SK-N-SH treated with all-trans-retinoic acid at 6 μM for 48 hours (cell line): Measurements from ENCODE around the gene CHD3.

Experiments used
- ATAC-seq: fragments of 200-7000 bp; cut with Tn5 transposase; 3 replicates; pipeline ENCODE4 v1.9.1; 2020; ENCODE audit warnings: mild to moderate bottlenecking, moderate library complexity
- ARNTL ChIP-seq: fragments of 450-650 bp; formaldehyde crosslinking; IDR thresholded peaks from 2 replicates; pipeline ENCODE4 v1.5.0; 2020; ENCODE audit warnings: low read depth, mild to moderate bottlenecking, moderate library complexity, borderline replicate concordance
- BACH2 ChIP-seq: fragments of 250-450 bp; sonication (Bioruptor Pico); IDR thresholded peaks from 2 replicates; pipeline ENCODE4 v1.9.0; 2021; ENCODE audit warnings: mild to moderate bottlenecking, borderline replicate concordance
- CREB5 ChIP-seq: fragments of 250-450 bp; sonication (Bioruptor Pico); IDR thresholded peaks from 2 replicates; pipeline ENCODE4 v1.5.1; 2020; ENCODE audit warnings: low read depth, mild to moderate bottlenecking, moderate library complexity
- CSDC2 ChIP-seq: fragments of 250-450 bp; sonication (Bioruptor Pico); IDR thresholded peaks from 2 replicates; pipeline ENCODE4 v1.5.0; 2020; ENCODE audit warnings: mild to moderate bottlenecking, moderate library complexity
- CSRNP3 ChIP-seq: fragments of 250-450 bp; sonication (Bioruptor Pico); IDR thresholded peaks from 2 replicates; pipeline ENCODE4 v1.5.1; 2021; ENCODE audit warnings: mild to moderate bottlenecking, moderate library complexity
- ESRRG ChIP-seq: fragments of 250-450 bp; sonication (Bioruptor Pico); IDR thresholded peaks from 2 replicates; pipeline ENCODE4 v1.6.1; 2021; ENCODE audit warnings: mild to moderate bottlenecking
- GLIS3 ChIP-seq: fragments of 250-450 bp; sonication (Bioruptor Pico); IDR thresholded peaks from 2 replicates; pipeline ENCODE4 v1.5.0; 2020; ENCODE audit warnings: mild to moderate bottlenecking, moderate library complexity
- ISL1 ChIP-seq: fragments of 250-450 bp; sonication (Bioruptor Pico); IDR thresholded peaks from 2 replicates; pipeline ENCODE4 v2.1.2; 2022; ENCODE audit warnings: mild to moderate bottlenecking, moderate library complexity
- OSR1 ChIP-seq: fragments of 250-450 bp; sonication (Bioruptor Pico); IDR thresholded peaks from 2 replicates; pipeline ENCODE4 v1.8.0; 2022; ENCODE audit warnings: moderate library complexity, mild to moderate bottlenecking, inconsistent platforms
- PATZ1 ChIP-seq: fragments of 250-450 bp; sonication (Bioruptor Pico); IDR thresholded peaks from 2 replicates; pipeline ENCODE4 v1.8.0; 2020; ENCODE audit warnings: mild to moderate bottlenecking, moderate library complexity, borderline replicate concordance
- POU6F1 ChIP-seq: fragments of 250-450 bp; sonication (Bioruptor Pico); IDR thresholded peaks from 2 replicates; pipeline ENCODE4 v1.8.0; 2021; ENCODE audit warnings: low read depth, mild to moderate bottlenecking, moderate library complexity, borderline replicate concordance
- PPARA ChIP-seq: fragments of 250-450 bp; sonication (Bioruptor Pico); IDR thresholded peaks from 2 replicates; pipeline ENCODE4 v1.5.0; 2020; ENCODE audit warnings: mild to moderate bottlenecking, borderline replicate concordance
- RARB ChIP-seq: fragments of 250-450 bp; sonication (Bioruptor Pico); IDR thresholded peaks from 2 replicates; pipeline ENCODE4 v1.8.0; 2021; ENCODE audit warnings: mild to moderate bottlenecking, moderate library complexity
- TCF4 ChIP-seq: fragments of 250-450 bp; sonication (Bioruptor Pico); IDR thresholded peaks from 2 replicates; pipeline ENCODE4 v1.8.0; 2021; ENCODE audit warnings: mild to moderate bottlenecking, moderate library complexity, borderline replicate concordance
- TOX ChIP-seq: fragments of 250-450 bp; sonication (Bioruptor Pico); IDR thresholded peaks from 2 replicates; pipeline ENCODE4 v1.8.0; 2021; ENCODE audit warnings: mild to moderate bottlenecking, moderate library complexity, borderline replicate concordance
- TSHZ2 ChIP-seq: fragments of 250-450 bp; sonication (Bioruptor Pico); IDR thresholded peaks from 2 replicates; pipeline ENCODE4 v1.5.0; 2020; ENCODE audit warnings: mild to moderate bottlenecking, moderate library complexity
- ZC3H10 ChIP-seq: fragments of 250-450 bp; sonication (Bioruptor Pico); IDR thresholded peaks from 2 replicates; pipeline ENCODE4 v1.5.1; 2021; ENCODE audit warnings: mild to moderate bottlenecking, moderate library complexity
- ZFP3 ChIP-seq: fragments of 250-450 bp; sonication (Bioruptor Pico); IDR thresholded peaks from 2 replicates; pipeline ENCODE4 v1.5.0; 2020; ENCODE audit warnings: mild to moderate bottlenecking, moderate library complexity
- ZFP30 ChIP-seq: fragments of 450-650 bp; formaldehyde crosslinking; IDR thresholded peaks from 2 replicates; pipeline ENCODE4 v1.5.0; 2022; ENCODE audit warnings: mild to moderate bottlenecking, moderate library complexity
- ZNF565 ChIP-seq: fragments of 450-650 bp; formaldehyde crosslinking; conservative IDR thresholded peaks from 2 replicates; pipeline ENCODE4 v1.5.0; 2020; ENCODE audit warnings: low read depth, mild to moderate bottlenecking, moderate library complexity
- ZNF70 ChIP-seq: fragments of 450-650 bp; formaldehyde crosslinking; IDR thresholded peaks from 2 replicates; pipeline ENCODE4 v1.5.0; 2020; ENCODE audit warnings: mild to moderate bottlenecking, moderate library complexity

CHD3 gene

GRCh38 chr17:7880076-7880868, 8.3 kb upstream of the CHD3 start (continued):
- TF ChIP-seq CSRNP3 (CRISPR knock-in tag) (no peak), ZFP3 (CRISPR knock-in tag) (no peak), ISL1 (no peak)

- no peak for TF ChIP-seq POU6F1
- no peak for TF ChIP-seq GLIS3 (CRISPR knock-in tag)
- no peak for TF ChIP-seq PATZ1 (CRISPR knock-in tag)
- no peak for TF ChIP-seq TOX (CRISPR knock-in tag)
- TF ChIP-seq ZC3H10, result no peak
- TF ChIP-seq ZNF565, result no peak
- TF ChIP-seq PPARA (CRISPR knock-in tag), result no peak
- TF ChIP-seq CREB5 (CRISPR knock-in tag), result no peak
- no peak for TF ChIP-seq BACH2 (CRISPR knock-in tag)
- no peak for TF ChIP-seq ZNF70
- no peak for TF ChIP-seq OSR1 (CRISPR knock-in tag)
- no peak for TF ChIP-seq RARB
- TF ChIP-seq ARNTL (CRISPR knock-in tag), result no peak
- no peak for TF ChIP-seq TSHZ2 (CRISPR knock-in tag)
- no peak for TF ChIP-seq CSDC2 (CRISPR knock-in tag)
- no peak; the same call in 1 of the 2 replicates for TF ChIP-seq TCF4
- no peak for TF ChIP-seq ESRRG (CRISPR knock-in tag)
- no peak for TF ChIP-seq CSRNP3 (CRISPR knock-in tag)
- no peak for TF ChIP-seq ZFP30
- peak; percentile 32 for ATAC-seq
Observed at GRCh38 chr17:7881276-7882054, 7.1 kb upstream of the CHD3 start.
